HUES6 (cell line): ENCODE measurements around the gene ARL9.

Experiments
- H3K27ac ChIP-seq: 2 replicates; pipeline ENCODE4 v1.7.0; 2013; ENCODE audit warnings: low read depth, mild to moderate bottlenecking, low read length, inconsistent platforms
- H3K27me3 ChIP-seq: 2 replicates; pipeline ENCODE4 v1.6.1; 2013; ENCODE audit warnings: low read length; ENCODE audit not compliant: control insufficient read depth, insufficient read depth
- H3K36me3 ChIP-seq: 2 replicates; pipeline ENCODE4 v1.6.1; 2013; ENCODE audit warnings: low read length; ENCODE audit not compliant: control insufficient read depth, insufficient read depth
- H3K4me1 ChIP-seq: 2 replicates; pipeline ENCODE4 v1.6.1; 2013; ENCODE audit warnings: low read length; ENCODE audit not compliant: control insufficient read depth, insufficient read depth
- H3K4me3 ChIP-seq: 2 replicates; pipeline ENCODE4 v1.5.1; 2013; ENCODE audit warnings: low read depth, low read length
- H3K9ac ChIP-seq: one replicate; pipeline ENCODE4 v1.6.1; 2013; ENCODE audit warnings: mild to moderate bottlenecking, low read length
- H3K9me3 ChIP-seq: 2 replicates; pipeline ENCODE4 v1.6.1; 2013; ENCODE audit warnings: low read depth, low read length; ENCODE audit not compliant: control insufficient read depth, insufficient read depth

The ARL9 gene

DNA sequence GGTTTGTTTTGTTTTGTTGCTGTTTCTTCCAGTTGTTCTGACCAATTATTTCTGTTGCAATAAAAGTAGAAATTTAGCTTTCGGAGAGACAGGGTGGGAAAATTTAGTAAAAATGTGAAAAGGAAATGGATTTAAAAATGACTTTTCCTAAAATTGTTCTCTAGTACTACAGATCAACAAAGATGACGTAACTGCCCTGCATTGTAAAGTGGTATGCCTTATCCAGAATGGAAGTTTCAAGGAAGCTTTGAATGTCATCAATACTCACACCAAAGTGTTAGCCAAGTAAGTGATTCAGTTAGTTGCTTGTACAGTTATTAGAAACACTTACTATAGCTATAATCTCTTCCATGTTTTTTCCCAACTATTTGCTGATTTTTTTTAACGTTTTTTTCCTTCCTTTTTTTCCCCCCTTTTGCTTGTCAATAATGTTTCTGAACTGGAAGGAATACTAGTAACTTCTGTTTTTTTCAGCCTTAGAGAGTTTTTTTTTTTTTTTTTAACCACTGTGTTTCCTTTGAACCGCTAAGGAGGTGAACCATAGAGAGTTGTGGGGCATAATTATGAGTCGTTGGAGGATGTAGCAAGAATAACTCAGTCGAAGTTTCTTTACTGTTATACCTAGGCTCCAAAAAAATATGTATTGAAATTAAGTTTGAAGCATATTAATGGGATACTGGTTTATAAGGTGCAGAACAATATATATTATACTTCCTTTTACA is 35.9 kb upstream of the ARL9 start:
- H3K4me3 ChIP-seq = peak overlapping the region; percentile 94; the same call in 1 of the 2 replicates
- H3K9me3 ChIP-seq = no peaks in the 10 kb centered on the region
- peaks cover 15% of the 10 kb centered on the region for H3K4me1 ChIP-seq
- no peak overlapping the region for H3K9ac ChIP-seq
- H3K27me3 ChIP-seq = no peaks in the 10 kb centered on the region
- no peak overlapping the region for H3K27ac ChIP-seq
- peaks cover 48% of the 10 kb centered on the region for H3K36me3 ChIP-seq

DNA sequence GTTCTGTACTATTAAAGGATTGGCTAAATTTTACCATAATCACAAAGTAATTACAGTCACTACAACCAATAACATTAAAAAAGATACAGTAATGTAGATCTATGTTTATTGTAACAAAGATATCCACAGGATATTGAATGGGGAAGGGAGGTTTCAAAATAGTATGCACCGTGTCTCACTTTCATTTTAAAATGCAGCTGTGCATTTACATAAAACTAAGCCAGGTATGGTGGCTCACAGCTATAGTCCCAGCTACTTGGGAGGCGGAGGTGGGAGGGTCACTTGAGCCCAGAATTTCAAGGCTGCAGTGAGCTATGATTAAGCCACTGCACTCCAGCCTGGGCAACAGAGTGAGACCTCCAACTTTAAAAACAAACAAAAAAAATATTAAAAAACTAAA is 29.7 kb upstream of the ARL9 start:
- H3K4me1 ChIP-seq = no peaks in the 10 kb centered on the region
- H3K27ac ChIP-seq = no peak overlapping the region
- H3K36me3 ChIP-seq = peaks cover 93% of the 10 kb centered on the region
- no peaks in the 10 kb centered on the region for H3K27me3 ChIP-seq
- H3K4me3 ChIP-seq = no peak overlapping the region
- H3K9ac ChIP-seq = no peak overlapping the region
- H3K9me3 ChIP-seq = no peaks in the 10 kb centered on the region

DNA sequence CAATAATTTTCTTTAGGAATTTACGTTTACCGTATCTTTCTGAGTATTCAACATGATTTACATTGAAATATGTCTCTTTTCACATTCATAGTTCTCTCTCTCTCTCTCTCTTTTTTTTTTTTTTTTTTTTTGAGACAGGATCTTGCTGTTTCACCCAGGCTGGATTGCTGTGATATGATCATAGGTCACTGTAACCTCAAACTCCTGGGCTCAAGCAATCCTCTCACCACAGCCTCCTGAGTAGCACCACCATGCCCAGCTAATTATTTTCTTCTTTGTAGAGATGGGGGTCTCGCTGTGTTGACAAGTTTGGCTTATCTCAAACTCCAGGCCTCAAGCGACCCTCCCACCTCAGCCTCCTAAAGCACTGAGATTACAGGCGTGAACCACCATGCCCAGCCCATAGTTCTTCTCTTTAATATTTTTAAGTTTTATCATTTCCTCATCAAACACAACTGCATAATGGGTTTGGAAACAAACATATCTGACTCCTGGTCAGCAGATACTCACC is 28.3 kb upstream of the ARL9 start:
- H3K4me1 ChIP-seq = no peaks in the 10 kb centered on the region
- peaks cover 92% of the 10 kb centered on the region for H3K36me3 ChIP-seq
- no peaks in the 10 kb centered on the region for H3K9me3 ChIP-seq
- H3K27ac ChIP-seq = no peak overlapping the region
- no peak overlapping the region for H3K9ac ChIP-seq
- H3K4me3 ChIP-seq = no peak overlapping the region
- no peaks in the 10 kb centered on the region for H3K27me3 ChIP-seq

DNA sequence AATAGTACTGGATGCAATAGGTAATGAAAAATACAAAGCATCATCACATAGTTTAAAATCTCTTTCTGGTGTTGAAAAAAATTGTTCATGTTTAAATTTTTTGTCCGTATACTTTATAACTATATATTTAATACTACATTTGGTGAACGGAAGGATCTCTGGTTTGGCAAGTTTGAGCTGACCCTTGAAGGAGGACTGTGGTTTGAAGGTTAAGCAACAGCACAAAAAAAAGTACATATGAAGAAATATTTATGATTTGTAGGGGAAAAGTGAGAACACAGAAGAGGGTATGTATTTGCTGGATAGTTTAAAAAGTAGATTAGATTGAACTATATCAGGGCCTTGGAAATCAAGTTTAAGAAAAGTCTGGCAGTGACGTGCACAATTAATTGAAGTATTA is 24.9 kb upstream of the ARL9 start:
- Histone ChIP-seq H3K4me1 (no peaks in the 10 kb centered on the region), H3K9me3 (no peaks in the 10 kb centered on the region), H3K4me3 (no peak overlapping the region), H3K27ac (no peak overlapping the region), H3K9ac (no peak overlapping the region), H3K27me3 (no peaks in the 10 kb centered on the region), H3K36me3 (peaks cover 93% of the 10 kb centered on the region)

DNA sequence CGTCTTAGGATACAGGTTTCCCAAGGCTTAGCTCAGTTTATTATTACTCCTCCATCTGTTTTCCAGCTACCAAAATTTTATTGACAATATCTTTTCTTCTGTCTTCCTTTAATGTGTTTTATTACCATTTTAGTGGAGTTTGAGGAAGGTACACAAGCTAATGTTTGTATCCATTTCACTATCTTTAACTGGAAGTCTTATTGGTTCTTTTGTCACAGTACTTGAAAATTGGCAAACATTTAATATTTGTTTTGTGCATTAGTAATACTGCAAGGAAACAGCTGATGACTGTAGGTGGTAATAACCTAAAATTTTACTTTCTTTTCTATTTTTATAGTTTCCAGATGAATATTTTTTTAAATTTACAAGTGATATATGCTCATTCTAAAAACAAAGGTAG is 9.3 kb upstream of the ARL9 start:
- H3K4me3 ChIP-seq = no peak overlapping the region
- H3K36me3 ChIP-seq = peaks cover 80% of the 10 kb centered on the region
- H3K9me3 ChIP-seq = no peaks in the 10 kb centered on the region
- no peak overlapping the region for H3K9ac ChIP-seq
- H3K27me3 ChIP-seq = no peaks in the 10 kb centered on the region
- no peaks in the 10 kb centered on the region for H3K4me1 ChIP-seq
- H3K27ac ChIP-seq = no peak overlapping the region

DNA sequence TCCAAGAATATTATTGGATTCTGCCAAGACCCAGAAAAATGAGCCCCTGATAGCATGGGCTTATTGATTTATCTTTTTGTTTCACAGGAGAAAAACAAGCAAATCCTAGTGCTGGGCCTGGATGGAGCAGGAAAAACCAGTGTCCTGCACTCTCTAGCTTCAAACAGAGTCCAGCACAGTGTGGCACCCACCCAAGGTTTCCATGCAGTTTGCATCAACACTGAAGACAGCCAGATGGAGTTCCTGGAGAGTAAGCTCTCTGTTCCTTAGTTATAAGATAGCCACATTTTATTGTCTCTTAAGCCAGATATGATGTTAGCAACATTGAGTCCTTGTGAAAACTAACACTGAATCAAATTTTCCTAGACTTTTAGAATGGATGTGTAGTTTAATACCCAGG is 5.5 kb downstream of the ARL9 start:
- no peaks in the 10 kb centered on the region for H3K4me1 ChIP-seq
- H3K4me3 ChIP-seq = no peak overlapping the region
- H3K27ac ChIP-seq = no peak overlapping the region
- H3K9ac ChIP-seq = no peak overlapping the region
- no peaks in the 10 kb centered on the region for H3K36me3 ChIP-seq
- H3K27me3 ChIP-seq = peaks cover 12% of the 10 kb centered on the region
- H3K9me3 ChIP-seq = no peaks in the 10 kb centered on the region

DNA sequence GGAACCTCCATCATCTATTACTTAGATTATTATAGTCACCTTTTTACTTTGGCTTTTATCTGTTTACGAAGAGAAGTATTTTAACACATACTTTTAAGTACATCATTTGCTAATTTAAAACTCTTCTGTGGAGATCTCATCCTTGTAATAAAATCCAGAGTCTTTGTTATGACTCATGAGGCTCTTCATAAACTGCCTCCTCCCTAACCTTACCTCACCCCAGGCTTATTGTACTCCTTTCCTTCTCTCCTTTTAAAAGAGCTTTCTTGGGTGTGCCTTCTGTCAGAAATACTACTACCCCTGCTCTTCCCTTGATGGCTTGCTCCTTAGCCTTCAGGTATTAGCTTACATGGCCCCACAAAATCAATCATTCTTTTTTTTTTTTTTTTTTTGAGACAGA is 6.6 kb downstream of the ARL9 start:
- Histone ChIP-seq H3K9me3 (no peaks in the 10 kb centered on the region), H3K36me3 (no peaks in the 10 kb centered on the region), H3K27ac (no peak overlapping the region), H3K4me3 (no peak overlapping the region), H3K4me1 (no peaks in the 10 kb centered on the region), H3K9ac (no peak overlapping the region), H3K27me3 (peaks cover 1% of the 10 kb centered on the region)

DNA sequence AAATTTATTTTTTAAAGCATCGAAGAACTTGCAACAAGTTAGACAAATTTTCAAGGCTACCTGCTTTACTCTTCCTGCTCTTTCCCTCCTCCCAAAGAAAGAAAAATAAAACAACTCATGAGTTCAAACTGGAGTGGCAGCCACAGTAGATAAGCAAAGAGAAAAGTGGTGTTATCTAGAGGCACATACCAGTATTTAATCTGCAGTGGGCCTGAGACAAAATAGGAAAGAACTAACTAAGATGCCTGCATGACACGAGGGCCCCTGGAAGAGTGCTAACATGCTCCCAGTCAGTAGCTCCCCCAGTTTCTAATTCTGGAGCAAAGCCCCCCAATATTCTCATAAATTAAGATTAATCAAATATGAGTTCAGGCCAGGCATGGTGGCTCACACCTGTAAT is 7.9 kb downstream of the ARL9 start:
- Histone ChIP-seq H3K27ac (no peak overlapping the region), H3K27me3 (no peaks in the 10 kb centered on the region), H3K4me1 (no peaks in the 10 kb centered on the region), H3K9me3 (no peaks in the 10 kb centered on the region), H3K36me3 (no peaks in the 10 kb centered on the region), H3K9ac (no peak overlapping the region), H3K4me3 (no peak overlapping the region)

DNA sequence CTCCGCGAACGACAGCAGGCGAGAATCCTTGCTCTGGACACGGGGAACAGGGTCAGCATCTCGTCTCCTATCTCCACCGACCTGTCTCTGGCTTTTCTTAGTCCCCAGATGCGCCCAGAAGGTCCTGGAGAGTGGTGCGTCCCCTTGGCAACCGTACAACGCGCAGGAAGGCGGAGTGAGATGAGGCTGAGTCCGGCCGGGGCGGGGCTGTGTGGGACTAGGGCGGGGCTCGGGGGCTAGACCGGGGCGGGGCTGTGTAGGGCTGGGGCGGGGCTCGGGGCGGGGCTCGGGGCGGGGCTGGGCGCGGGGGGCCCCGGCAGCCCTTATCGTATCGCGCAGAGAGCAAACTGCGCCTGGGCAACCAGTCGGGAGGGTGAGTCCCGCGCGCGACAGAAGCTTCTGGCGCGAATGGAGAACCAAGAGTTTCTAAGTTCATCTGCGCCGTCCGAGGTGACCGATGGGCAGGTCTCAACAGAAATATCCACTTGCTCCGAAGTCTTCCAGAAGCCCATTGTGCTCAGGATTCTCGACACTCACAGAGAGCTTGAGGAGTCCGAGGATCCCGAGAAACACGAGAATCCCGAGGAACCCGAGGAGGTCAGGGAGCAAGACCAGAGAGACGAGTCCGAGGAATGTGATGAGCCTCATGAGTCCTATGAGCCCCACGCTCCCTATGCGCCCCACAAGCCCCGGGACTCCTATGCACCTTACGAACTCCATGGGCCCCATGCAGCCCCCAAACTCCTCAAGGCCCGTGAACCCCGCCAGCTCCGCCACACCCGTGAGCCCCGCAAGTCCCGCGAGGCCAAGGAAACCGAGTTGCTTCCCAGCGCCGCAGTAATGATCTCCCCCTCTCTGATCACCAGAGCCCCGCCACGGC is 24.9 kb downstream of the ARL9 start:
- no peaks in the 10 kb centered on the region for H3K36me3 ChIP-seq
- H3K4me3 ChIP-seq = peak overlapping the region; percentile 80
- H3K4me1 ChIP-seq = peaks cover 7% of the 10 kb centered on the region; the same call in 1 of the 2 replicates
- H3K9me3 ChIP-seq = no peaks in the 10 kb centered on the region
- no peak overlapping the region for H3K27ac ChIP-seq
- peaks cover 57% of the 10 kb centered on the region for H3K27me3 ChIP-seq
- H3K9ac ChIP-seq = peak overlapping the region; percentile 71

DNA sequence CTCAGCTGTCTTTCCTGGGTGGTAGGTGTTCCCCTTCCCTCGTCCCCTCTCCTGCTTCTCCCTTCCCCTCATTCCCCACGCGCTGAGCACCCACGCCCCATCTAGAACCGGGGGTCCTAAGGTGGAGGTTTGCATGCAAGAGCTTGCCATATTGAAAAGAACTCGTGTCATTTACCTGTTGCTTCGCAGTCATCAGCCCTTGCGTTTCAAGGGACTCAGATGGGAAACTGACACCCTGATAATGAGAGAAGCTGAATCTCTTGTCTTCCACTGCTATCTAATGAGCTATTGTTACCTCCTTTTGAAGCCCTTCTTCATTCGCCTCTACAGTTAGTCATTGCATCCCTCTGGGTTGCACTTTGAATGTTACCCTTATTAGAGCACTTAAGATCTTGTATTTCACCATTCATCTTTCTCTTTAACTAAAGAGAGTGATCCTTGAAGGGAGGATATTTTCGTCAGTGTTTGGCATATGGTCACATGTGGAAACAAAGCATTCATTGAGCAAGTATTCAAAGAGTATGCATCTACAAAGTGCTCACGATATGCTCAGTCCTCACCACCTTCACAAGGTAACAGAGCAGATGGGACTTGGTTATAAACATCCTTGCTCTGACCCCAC is 25.7 kb downstream of the ARL9 start:
- peaks cover 57% of the 10 kb centered on the region for H3K27me3 ChIP-seq

DNA sequence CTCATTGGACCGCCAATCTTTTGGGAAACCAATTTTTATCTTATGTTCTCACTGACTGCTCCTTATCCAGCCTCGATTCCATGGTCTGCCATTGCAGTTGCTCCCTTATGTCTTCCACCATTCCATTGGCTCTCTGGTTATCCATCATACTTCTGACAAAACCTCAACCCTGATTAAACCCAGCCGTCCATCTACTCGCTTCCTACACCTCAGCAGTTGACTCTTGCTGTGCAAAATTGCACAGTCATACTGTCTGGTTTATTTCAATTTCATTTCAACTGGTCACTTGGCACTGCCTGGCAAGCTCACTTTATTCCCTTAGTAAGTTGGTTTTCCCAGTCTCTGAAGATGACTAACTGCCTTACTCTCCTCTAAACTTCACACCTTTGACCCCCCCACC is 26.2 kb downstream of the ARL9 start:
- H3K27me3 ChIP-seq = peaks cover 57% of the 10 kb centered on the region
- no peak overlapping the region for H3K4me3 ChIP-seq
- no peaks in the 10 kb centered on the region for H3K9me3 ChIP-seq
- no peak overlapping the region for H3K27ac ChIP-seq
- H3K4me1 ChIP-seq = peaks cover 7% of the 10 kb centered on the region; the same call in 1 of the 2 replicates
- no peak overlapping the region for H3K9ac ChIP-seq
- no peaks in the 10 kb centered on the region for H3K36me3 ChIP-seq

More for the DNA sequence above, 25.7 kb downstream of the ARL9 start:
- Histone ChIP-seq H3K9me3 (no peaks in the 10 kb centered on the region), H3K36me3 (no peaks in the 10 kb centered on the region), H3K27ac (no peak overlapping the region), H3K9ac (peak overlapping the region; percentile 71), H3K4me1 (peaks cover 7% of the 10 kb centered on the region; the same call in 1 of the 2 replicates), H3K4me3 (peak overlapping the region; percentile 80)
